Caco-2 (cell line): ENCODE data around the gene GRIN2A. TPM values are rescaled to one million over a fixed set of nuclear protein-coding genes. Genes with fewer than 3 reads are reported as not detected.

ENCODE experiments used
- BruUV-seq: library from RNA; stranded (reverse); fragments of 400-500 nt; replicated peaks from 2 replicates; lab custom pipeline; 2021; lab: Mats Ljungman, UMichigan
- CTCF ChIA-PET: fragments of 300-600 bp; sonication (Branson Sonifier 250); formaldehyde crosslinking; loops from one replicate; lab custom pipeline; 2022; ENCODE audit warnings: antibody characterized with exemption; lab: Charles Lee
- POLR2A ChIA-PET: fragments of 300-600 bp; sonication (Branson Sonifier 250); formaldehyde crosslinking; loops from one replicate; lab custom pipeline; 2022; ENCODE audit warnings: antibody characterized with exemption; lab: Charles Lee
- DNase-seq, 2 experiments: peaks; one replicate each; pipeline versions ENCODE4 v3.0.0 to v3.0.0-alpha.2; 2020 to 2022
- H3K27me3 ChIP-seq: replicated peaks from 2 replicates; pipeline ENCODE4 v1.6.0; 2011; ENCODE audit warnings: low read length; ENCODE audit not compliant: control insufficient read depth, insufficient read depth
- H3K36me3 ChIP-seq: 2 replicates; pipeline ENCODE4 v1.5.1; 2011; ENCODE audit warnings: low read length; ENCODE audit not compliant: control insufficient read depth, insufficient read depth
- H3K4me1 ChIP-seq: fragments of 250-450 bp; sonication (Bioruptor Pico); 2 replicates; pipeline ENCODE4 v1.5.1; 2020; ENCODE audit warnings: mild to moderate bottlenecking
- H3K4me3 ChIP-seq: 2 replicates; pipeline ENCODE4 v1.5.1; 2011; ENCODE audit warnings: low read depth, mild to moderate bottlenecking, control low read depth, low read length
- H3K9me3 ChIP-seq: fragments of 250-450 bp; sonication (Bioruptor Pico); 2 replicates; pipeline ENCODE4 v1.5.1; 2020; ENCODE audit warnings: mild to moderate bottlenecking, moderate library complexity
- H3K27ac Mint-ChIP-seq: one replicate; pipeline ENCODE4 v1.8.0; 2022; ENCODE audit warnings: mixed read lengths; ENCODE audit not compliant: unreplicated experiment
- H3K27me3 Mint-ChIP-seq: one replicate; pipeline ENCODE4 v1.8.0; 2022; ENCODE audit warnings: mixed read lengths; ENCODE audit not compliant: insufficient read depth, unreplicated experiment
- H3K36me3 Mint-ChIP-seq: one replicate; pipeline ENCODE4 v1.8.0; 2022; ENCODE audit warnings: mild to moderate bottlenecking, mixed read lengths; ENCODE audit not compliant: insufficient read depth, unreplicated experiment
- H3K4me1 Mint-ChIP-seq: one replicate; pipeline ENCODE4 v1.8.0; 2022; ENCODE audit warnings: low read depth, mixed read lengths; ENCODE audit not compliant: unreplicated experiment
- H3K4me3 Mint-ChIP-seq: one replicate; pipeline ENCODE4 v1.8.0; 2022; ENCODE audit warnings: mild to moderate bottlenecking, moderate library complexity, mixed read lengths; ENCODE audit not compliant: unreplicated experiment
- H3K9me3 Mint-ChIP-seq: one replicate; pipeline ENCODE4 v1.8.0; 2022; ENCODE audit warnings: mixed read lengths; ENCODE audit not compliant: unreplicated experiment
- intact Hi-C: fragments of 100-400 bp; cut with micrococcal nuclease; formaldehyde crosslinking; loops from one replicate; pipeline ENCODE4 v1.10.0; 2022; ENCODE audit not compliant: unreplicated experiment
- total RNA-seq: library from RNA; stranded (reverse); gene quantifications from 2 replicates; pipeline ENCODE4 v1.2.3, GENCODE V29; 2022
- TF ChIP-seq, protein P1 (sequence below), 2 experiments: fragments of 200-600 bp in 1 of 2; IDR thresholded peaks; 1 replicate in 1 of 2; 2 replicates in 1 of 2; pipeline versions ENCODE4 v1.5.1 to v1.8.0; 2011 to 2022; ENCODE audit warnings: antibody characterized with exemption in 1 of 2, control low read depth in 1 of 2, inconsistent platforms in 1 of 2, low read depth in 1 of 2, low read length in 1 of 2, mild to moderate bottlenecking in 1 of 2, moderate library complexity in 1 of 2; ENCODE audit not compliant: insufficient read depth in 1 of 2, severe bottlenecking in 1 of 2, unreplicated experiment in 1 of 2

The GRIN2A gene
- total RNA-seq, 1 experiment from 2014 or later = 0.54 TPM

DNA sequence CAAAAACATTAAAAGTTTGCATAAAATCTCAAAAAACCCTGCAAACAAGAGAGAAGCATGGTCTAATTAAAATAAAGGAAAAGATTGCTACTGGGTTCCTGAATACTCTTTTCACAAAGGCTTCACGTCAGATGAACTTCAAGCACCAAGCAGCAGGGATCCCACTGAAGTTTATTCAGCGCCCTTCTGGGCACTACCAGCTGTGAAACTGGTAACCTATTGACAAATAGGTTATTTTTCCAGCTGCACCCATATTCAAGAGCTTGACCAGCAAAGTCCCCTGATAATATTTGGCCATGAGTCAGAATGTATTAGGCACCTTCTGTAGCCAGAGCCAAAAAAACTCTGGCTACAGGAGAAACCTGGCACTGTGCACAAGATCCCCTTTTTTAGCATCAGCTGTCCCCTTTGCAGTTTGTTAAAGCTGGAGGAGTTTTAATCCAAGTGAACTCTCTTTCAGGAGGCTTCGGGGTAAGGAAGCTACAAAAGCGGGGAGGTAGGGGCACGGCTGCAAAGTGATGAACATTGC, 60.3 kb downstream of the GRIN2A start:
- ChIA-PET POLR2A (no interaction called here), CTCF (no interaction called here)
- DNase-seq = no peak
- Mint-ChIP-seq H3K9me3 (no peaks in the 10 kb centered on the region), H3K4me3 (no peak overlapping the region), H3K4me1 (peaks cover 7% of the 10 kb centered on the region), H3K27me3 (no peaks in the 10 kb centered on the region), H3K27ac (no peak overlapping the region), H3K36me3 (no peaks in the 10 kb centered on the region)
- H3K4me3 ChIP-seq = no peak overlapping the region
- TF ChIP-seq, protein P1, sequence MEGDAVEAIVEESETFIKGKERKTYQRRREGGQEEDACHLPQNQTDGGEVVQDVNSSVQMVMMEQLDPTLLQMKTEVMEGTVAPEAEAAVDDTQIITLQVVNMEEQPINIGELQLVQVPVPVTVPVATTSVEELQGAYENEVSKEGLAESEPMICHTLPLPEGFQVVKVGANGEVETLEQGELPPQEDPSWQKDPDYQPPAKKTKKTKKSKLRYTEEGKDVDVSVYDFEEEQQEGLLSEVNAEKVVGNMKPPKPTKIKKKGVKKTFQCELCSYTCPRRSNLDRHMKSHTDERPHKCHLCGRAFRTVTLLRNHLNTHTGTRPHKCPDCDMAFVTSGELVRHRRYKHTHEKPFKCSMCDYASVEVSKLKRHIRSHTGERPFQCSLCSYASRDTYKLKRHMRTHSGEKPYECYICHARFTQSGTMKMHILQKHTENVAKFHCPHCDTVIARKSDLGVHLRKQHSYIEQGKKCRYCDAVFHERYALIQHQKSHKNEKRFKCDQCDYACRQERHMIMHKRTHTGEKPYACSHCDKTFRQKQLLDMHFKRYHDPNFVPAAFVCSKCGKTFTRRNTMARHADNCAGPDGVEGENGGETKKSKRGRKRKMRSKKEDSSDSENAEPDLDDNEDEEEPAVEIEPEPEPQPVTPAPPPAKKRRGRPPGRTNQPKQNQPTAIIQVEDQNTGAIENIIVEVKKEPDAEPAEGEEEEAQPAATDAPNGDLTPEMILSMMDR (IDR thresholded peaks at IDR 0.05; ENCODE audit: insufficient read depth in 1 of 2, low read depth in 1 of 2, low read length in 1 of 2, severe bottlenecking in 1 of 2, unreplicated experiment in 1 of 2) = no peak
- BruUV-seq = no TSS peak
- no peaks in the 10 kb centered on the region for H3K36me3 ChIP-seq
- H3K4me1 ChIP-seq = peaks cover 6% of the 10 kb centered on the region; the same call in 1 of the 2 replicates
- H3K27me3 ChIP-seq = no peaks in the 10 kb centered on the region
- H3K9me3 ChIP-seq = no peaks in the 10 kb centered on the region
- intact Hi-C loops = no loop called here

DNA sequence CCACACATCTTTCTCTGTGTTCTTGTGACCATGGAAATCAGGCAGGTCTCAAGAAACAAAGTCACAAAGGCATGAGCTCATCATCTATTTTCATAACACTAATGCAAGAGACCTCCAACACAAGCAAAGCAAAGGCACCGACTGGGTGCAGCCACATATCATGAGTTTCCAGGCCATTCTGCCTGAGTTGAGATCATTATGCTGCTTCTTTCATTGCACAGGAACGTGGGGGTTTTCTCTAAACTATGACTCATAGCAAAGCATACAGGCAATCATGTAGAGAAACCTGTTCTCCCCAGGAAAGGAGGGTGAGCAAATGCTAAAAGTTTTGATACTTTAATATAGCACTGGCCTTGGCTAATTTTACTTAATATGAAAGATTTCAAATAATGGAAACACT, 60.7 kb downstream of the GRIN2A start:
- Histone ChIP-seq H3K4me1 (peaks cover 6% of the 10 kb centered on the region; the same call in 1 of the 2 replicates), H3K36me3 (no peaks in the 10 kb centered on the region), H3K9me3 (no peaks in the 10 kb centered on the region), H3K4me3 (no peak overlapping the region), H3K27me3 (no peaks in the 10 kb centered on the region)
- TF ChIP-seq, protein P1 (IDR thresholded peaks at IDR 0.05; ENCODE audit: insufficient read depth in 1 of 2, low read depth in 1 of 2, low read length in 1 of 2, severe bottlenecking in 1 of 2, unreplicated experiment in 1 of 2) = no peak
- Mint-ChIP-seq H3K36me3 (no peaks in the 10 kb centered on the region), H3K4me3 (no peak overlapping the region), H3K4me1 (peaks cover 7% of the 10 kb centered on the region), H3K9me3 (no peaks in the 10 kb centered on the region), H3K27me3 (no peaks in the 10 kb centered on the region), H3K27ac (no peak overlapping the region)
- CTCF ChIA-PET = no interaction called here
- POLR2A ChIA-PET = no interaction called here
- BruUV-seq = no TSS peak
- DNase-seq = no peak
- intact Hi-C loops = no loop called here

DNA sequence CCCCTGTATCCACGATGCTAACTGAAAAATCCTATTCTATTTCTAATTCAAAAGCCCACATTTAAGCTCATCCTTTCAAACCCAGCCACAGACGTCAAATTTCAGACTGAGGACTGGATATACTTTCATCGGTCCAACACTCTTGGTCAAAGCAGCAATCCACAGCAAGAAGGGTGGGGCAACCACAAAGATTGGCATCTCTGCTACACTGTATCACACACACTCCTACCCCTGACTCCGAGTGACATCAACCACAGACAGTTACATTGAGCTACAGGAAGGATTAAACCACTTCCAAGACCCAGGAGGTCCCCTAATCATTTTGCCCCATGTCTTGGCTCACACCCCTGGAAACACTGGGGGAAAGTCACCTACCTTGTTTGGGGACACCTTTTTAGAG, 61.3 kb downstream of the GRIN2A start:
- no peak overlapping the region for H3K27ac Mint-ChIP-seq
- H3K4me1 Mint-ChIP-seq = peaks cover 7% of the 10 kb centered on the region
- Histone ChIP-seq H3K9me3 (no peaks in the 10 kb centered on the region), H3K36me3 (no peaks in the 10 kb centered on the region), H3K4me3 (no peak overlapping the region), H3K27me3 (no peaks in the 10 kb centered on the region), H3K4me1 (peaks cover 6% of the 10 kb centered on the region; the same call in 1 of the 2 replicates)
- ChIA-PET POLR2A (no interaction called here), CTCF (no interaction called here)
- H3K27me3 Mint-ChIP-seq = no peaks in the 10 kb centered on the region
- intact Hi-C loops = no loop called here
- no peaks in the 10 kb centered on the region for H3K36me3 Mint-ChIP-seq
- no peak for DNase-seq
- no TSS peak for BruUV-seq
- TF ChIP-seq, protein P1 (IDR thresholded peaks at IDR 0.05; ENCODE audit: insufficient read depth in 1 of 2, low read depth in 1 of 2, low read length in 1 of 2, severe bottlenecking in 1 of 2, unreplicated experiment in 1 of 2) = no peak
- H3K9me3 Mint-ChIP-seq = no peaks in the 10 kb centered on the region
- no peak overlapping the region for H3K4me3 Mint-ChIP-seq
